LHCN-M2 (cell line): ENCODE data around the gene FBXW2. TPM values are rescaled to one million over a fixed set of nuclear protein-coding genes. Genes with fewer than 3 reads are reported as not detected.
"Not testable (repeated sequence)": the region's sequence is repeated elsewhere in the genome, so short reads cannot be mapped to it uniquely, and the experiment has no call there.

Experiments used
- DNase-seq: peaks from one replicate; pipeline ENCODE4 v3.0.0-alpha.2; 2012; ENCODE audit warnings: low read depth
- total RNA-seq: library from RNA; depleted of rRNA; stranded (reverse); fragments of >200 nt; gene quantifications from 2 replicates; pipeline ENCODE4 v1.2.3, GENCODE V29; 2014

FBXW2 gene
- total RNA-seq, 1 experiment from 2014 or later = 22.2 TPM

- no peak for DNase-seq
Measured at GRCh38 chr9:120779227-120779626, 14.0 kb downstream of the FBXW2 start.

- DNase-seq = no peak
Measured at GRCh38 chr9:120778758-120779157, 14.5 kb downstream of the FBXW2 start.

GRCh38 chr9:120777229-120777628 is 16.0 kb downstream of the FBXW2 start:
- no peak for DNase-seq

DNA sequence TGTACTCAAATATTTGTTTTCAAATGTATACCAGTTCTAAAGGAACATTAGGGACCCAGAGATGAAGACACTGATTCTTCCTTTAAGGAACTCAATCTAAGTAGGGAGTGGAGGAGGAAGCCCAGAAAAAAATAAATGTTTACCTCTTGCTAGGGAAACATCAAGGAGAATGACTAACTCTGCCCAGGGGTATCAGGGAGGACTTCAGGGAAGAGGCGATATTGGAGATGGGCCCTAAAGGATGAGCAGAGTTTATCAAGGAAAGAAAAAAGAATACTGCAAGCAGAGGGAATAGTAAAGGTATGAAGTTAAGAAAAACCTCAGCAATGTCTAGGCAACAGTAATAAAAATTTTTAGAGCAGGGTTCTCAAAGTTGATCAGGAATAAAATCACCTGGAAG is 16.4 kb downstream of the FBXW2 start:
- DNase-seq = no peak

DNA sequence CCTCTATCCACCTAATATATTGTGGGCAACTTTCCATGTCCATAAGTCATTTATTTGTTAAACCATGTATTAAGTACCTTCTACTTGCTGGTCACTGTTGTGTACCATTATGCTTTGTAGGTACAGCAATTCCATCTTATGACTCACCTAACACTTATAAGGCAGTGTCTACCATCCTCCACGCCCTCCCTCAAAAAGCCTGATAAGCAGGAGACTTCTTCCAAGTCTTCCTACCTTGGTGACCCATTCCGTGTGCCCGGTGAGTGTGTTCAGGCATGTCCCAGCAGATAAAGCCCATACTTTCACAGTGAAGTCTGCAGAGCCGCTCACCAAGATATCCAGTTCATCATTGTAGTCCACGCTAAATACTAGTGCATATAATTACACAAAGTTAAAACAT is 17.4 kb downstream of the FBXW2 start:
- DNase-seq = no peak

GRCh38 chr9:120774719-120775118 is 18.5 kb downstream of the FBXW2 start:
- no peak for DNase-seq

- DNase-seq = no peak
Measured at GRCh38 chr9:120773256-120773655, 20.0 kb downstream of the FBXW2 start.

DNA sequence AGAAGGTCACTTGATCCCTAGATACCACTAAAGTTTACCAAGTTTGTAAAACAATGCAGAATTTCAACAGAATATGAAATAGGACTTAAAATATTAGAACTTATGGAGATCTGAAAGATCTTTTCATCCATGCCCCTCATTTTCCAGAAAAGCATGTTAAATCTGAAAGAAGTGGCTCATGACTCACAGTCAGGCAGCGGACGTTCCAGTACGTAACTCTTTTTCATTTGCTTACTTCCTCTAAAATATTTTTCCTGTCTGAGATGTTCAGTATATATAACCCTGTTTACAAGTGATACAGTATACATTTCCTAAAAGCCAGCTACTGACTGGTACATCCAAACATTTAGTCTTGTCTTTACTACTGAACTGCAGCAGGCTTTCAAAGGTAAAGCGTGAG is 22.3 kb downstream of the FBXW2 start:
- DNase-seq = no peak

DNA sequence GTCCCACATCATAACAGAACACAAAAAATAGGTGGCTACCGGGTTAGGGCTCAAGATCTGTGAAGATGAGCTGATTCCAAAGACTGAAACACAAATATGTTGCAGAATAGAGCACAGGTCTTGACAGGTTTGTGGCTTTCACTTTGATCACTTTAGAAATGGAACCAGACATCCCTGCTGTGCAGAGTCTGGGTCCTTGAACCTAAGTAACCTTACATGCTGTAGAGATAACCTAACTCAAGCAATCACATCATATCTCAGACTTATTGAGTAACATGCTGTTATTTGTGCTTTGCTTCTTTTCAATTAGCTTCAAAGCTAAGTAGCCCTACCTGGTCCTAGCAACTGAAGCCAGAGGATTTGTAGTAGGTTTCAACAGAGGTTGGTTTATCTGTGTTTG is 24.3 kb downstream of the FBXW2 start:
- no peak for DNase-seq

GRCh38 chr9:120768247-120768646 is 25.0 kb downstream of the FBXW2 start:
- no peak for DNase-seq

- DNase-seq = no peak
Measured at GRCh38 chr9:120767451-120767850, 25.8 kb downstream of the FBXW2 start.

GRCh38 chr9:120765910-120766425 is 27.2 kb downstream of the FBXW2 start:
- no peak for DNase-seq

DNA sequence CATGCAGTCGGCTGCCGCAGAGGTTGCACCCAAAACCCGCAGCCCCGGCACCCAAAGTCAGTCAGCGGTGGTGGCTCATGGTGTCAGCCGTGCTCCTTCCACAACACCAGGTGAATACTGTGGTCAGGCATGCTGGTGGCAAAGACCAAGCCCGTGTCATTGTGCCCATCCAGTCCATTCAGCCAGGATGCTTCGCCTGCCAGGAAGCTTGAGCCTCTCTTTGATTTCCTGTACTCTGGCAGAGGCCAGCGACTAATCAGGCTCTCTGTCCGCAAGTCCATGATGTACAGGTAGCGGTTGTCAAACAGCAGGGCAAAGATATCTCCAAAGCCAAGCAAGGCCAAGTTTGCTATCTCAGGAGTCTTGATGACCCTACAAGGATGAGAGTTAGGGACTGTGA is 28.7 kb downstream of the FBXW2 start:
- DNase-seq = no peak

DNA sequence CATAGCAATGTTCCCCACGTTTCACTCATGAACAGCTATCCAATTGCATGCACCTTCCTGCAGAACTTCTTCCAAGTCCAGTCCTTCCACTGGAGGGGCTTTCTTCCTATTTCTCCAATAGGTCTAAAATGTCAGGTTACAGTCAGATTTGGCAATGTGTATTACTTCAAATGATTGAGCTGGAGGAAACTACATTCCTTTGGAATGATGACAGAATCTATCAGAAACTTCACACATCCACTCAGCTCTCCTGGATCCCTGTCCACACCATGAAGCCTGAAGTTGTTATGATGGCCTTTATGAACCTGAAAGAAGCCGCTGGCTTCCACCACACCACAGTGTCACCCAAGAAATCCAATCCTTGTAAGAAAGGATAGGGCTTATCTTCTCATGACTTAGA is 32.2 kb downstream of the FBXW2 start:
- DNase-seq = no peak

- no peak for DNase-seq
Measured at GRCh38 chr9:120759755-120760400, 33.3 kb downstream of the FBXW2 start.

DNA sequence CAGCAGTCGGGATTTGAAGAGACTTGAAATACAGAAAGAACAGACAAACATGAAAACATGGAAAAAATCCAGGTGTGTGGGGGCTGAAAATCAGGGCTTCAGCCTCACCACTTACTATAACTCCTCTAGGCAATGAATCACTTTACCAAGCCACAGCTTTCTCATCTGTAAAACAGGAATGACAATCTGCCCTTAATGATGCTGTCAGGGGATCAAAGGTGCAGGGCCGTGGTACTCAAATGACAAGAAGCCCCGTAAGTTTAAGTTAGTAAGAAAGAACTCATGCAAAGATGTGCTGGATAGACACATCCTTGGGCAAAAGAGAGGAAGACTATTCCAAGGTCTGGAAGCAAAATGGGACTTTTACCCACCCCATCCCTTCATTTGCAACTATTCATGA is 34.7 kb downstream of the FBXW2 start:
- no peak for DNase-seq

GRCh38 chr9:120757026-120757913 is 35.9 kb downstream of the FBXW2 start:
- DNase-seq = no peak

DNA sequence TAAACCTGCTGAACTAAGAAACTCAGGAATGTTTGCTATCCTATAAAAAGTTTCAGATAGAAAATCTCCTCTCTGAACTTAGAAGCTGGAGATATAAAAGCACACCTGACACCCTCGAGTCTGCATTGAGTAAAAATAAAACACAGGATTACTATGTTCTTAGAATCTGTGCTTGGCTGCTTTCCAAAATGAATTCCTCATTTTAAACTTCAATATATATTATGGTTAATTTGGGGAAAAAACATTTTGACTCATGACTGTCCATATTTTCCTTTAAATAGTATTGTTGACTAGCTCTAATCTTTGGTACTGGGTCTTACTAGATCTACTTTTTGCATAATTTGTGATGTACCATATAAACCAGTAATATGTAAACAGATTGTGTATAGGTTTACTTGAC is 36.7 kb downstream of the FBXW2 start:
- DNase-seq = no peak

DNA sequence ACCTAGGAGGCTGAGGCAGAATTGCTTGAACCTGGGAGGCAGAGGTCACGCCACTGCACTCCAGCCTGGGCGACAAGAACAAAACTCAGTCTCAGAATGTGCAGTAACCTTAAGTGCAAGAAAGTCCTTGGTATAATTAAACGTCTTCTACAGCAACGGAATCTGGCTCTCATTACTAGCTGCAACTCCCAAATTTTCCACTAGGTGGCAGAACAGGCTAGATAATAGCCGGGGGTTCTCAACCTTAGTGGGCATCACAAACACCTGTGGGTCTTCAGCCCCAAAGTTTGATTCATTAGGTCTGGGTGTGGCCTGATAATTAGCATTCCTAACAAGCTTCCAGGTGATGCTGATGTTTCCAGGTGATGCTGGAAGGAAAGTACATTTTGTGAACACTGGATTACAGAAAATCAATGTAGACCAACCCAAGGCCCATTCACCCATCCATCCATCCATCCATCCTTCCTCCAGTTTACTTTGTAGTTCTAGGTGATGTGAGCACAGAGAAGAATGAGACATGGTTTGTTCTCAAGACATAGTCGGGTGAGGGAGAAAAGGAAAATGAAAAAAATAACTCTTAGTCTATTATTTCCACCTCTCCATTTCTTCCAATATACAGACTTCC is 37.3 kb downstream of the FBXW2 start:
- peak; percentile 37 for DNase-seq

DNA sequence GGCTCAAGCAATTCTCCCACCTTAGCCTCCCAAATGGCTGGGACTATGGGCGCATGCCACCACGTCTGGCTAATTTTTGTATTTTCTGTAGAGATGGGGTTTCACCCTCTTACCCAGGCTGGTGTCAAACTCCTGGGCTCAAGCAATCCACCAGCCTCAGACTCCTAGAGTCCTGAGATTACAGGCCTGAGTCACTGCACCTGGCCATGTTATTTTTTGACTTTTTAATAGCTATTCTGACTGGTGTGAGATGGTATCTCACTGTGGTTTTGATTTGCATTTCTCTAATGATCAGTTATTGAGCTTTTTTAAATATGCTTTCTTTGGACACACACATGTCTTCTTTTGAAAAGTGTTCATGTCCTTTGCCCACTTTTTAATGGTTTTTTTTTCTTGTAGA is 38.2 kb downstream of the FBXW2 start:
- DNase-seq = no peak

GRCh38 chr9:120750421-120750820 is 42.8 kb downstream of the FBXW2 start:
- DNase-seq = no peak

GRCh38 chr9:120746366-120746765 is 46.9 kb downstream of the FBXW2 start:
- not testable (repeated sequence) for DNase-seq
